Neural cell (in vitro differentiated cells): Measurements from ENCODE around the gene CDC37.

Source experiments
- EP300 ChIP-seq: fragments of 450-650 bp; conservative IDR thresholded peaks from 2 replicates; pipeline ENCODE4 v1.6.1; 2014; ENCODE audit warnings: antibody characterized with exemption, mild to moderate bottlenecking, moderate library complexity; ENCODE audit not compliant: poor library complexity, severe bottlenecking
- EZH2 ChIP-seq: fragments of 200-600, 300-800 bp; shearing (Covaris generic), sonication (generic); IDR thresholded peaks from 2 replicates; pipeline ENCODE4 v1.6.1; 2014; ENCODE audit warnings: antibody characterized with exemption, low read length, borderline replicate concordance, mild to moderate bottlenecking; ENCODE audit not compliant: insufficient read depth, poor library complexity, severe bottlenecking
- RAD21 ChIP-seq: fragments of 450-650 bp; conservative IDR thresholded peaks from 2 replicates; pipeline ENCODE4 v1.6.1; 2014; ENCODE audit warnings: antibody characterized with exemption, mild to moderate bottlenecking, moderate library complexity
- TAF1 ChIP-seq: IDR thresholded peaks from 2 replicates; pipeline ENCODE4 v1.6.1; 2012; ENCODE audit warnings: low read depth
- TF ChIP-seq, protein P1 (sequence below): fragments of 450-650 bp; IDR thresholded peaks from 2 replicates; pipeline ENCODE4 v1.5.1; 2014; ENCODE audit warnings: antibody characterized with exemption, mild to moderate bottlenecking, moderate library complexity; ENCODE audit not compliant: poor library complexity, severe bottlenecking

DNA sequence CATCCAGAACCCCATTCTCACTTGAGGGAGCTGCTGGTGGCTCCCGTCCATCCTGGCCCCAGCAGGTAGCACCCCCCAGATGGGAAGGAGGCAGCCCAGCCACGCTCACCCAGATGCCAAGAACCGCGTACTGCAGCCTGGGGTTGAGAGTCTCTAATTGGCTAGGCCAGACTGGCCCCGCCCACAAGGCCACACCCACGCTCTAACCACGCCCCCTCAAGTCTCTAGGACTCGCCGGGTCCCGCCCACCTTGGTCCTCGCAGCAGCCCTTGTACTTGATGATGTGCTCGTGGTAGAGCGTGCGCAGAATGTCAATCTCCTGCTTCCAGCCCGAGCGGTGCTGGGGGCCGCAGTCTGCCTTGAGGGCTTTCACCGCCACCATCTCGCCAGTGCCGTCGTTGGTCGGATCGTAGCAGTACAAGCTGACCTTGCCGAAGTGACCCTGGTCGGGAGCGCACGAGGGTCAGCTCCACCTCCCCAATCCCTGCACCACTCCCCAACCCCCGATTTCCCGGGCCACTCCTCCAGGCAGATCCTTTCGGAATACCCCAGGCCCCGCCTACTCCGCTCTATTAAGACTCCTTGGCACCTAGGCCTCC, 49.5 kb downstream of the CDC37 start:
- TF ChIP-seq RAD21, result no peak
- no peak for TF ChIP-seq EZH2
- TF ChIP-seq, protein P1, sequence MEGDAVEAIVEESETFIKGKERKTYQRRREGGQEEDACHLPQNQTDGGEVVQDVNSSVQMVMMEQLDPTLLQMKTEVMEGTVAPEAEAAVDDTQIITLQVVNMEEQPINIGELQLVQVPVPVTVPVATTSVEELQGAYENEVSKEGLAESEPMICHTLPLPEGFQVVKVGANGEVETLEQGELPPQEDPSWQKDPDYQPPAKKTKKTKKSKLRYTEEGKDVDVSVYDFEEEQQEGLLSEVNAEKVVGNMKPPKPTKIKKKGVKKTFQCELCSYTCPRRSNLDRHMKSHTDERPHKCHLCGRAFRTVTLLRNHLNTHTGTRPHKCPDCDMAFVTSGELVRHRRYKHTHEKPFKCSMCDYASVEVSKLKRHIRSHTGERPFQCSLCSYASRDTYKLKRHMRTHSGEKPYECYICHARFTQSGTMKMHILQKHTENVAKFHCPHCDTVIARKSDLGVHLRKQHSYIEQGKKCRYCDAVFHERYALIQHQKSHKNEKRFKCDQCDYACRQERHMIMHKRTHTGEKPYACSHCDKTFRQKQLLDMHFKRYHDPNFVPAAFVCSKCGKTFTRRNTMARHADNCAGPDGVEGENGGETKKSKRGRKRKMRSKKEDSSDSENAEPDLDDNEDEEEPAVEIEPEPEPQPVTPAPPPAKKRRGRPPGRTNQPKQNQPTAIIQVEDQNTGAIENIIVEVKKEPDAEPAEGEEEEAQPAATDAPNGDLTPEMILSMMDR, result no peak
- TF ChIP-seq TAF1, result no peak
- no peak for TF ChIP-seq EP300
